A673 (cell line): Measurements from ENCODE around the gene HMGN2. TPM values are rescaled to one million over a fixed set of nuclear protein-coding genes. Genes with fewer than 3 reads are reported as not detected.

Experiments used
- BruUV-seq: library from RNA; stranded (reverse); fragments of 400-500 nt; replicated peaks from 2 replicates; lab custom pipeline; 2021; lab: Mats Ljungman, UMichigan
- CTCF ChIA-PET: fragments of 300-600 bp; sonication (Branson Sonifier 250); formaldehyde crosslinking; loops from one replicate; lab custom pipeline; 2022; ENCODE audit warnings: antibody characterized with exemption; lab: Charles Lee
- POLR2A ChIA-PET: fragments of 300-600 bp; sonication (Branson Sonifier 250); formaldehyde crosslinking; loops from one replicate; lab custom pipeline; 2022; ENCODE audit warnings: antibody characterized with exemption; ENCODE audit not compliant: low non-redundant PET; lab: Charles Lee
- DNase-seq: peaks from one replicate; pipeline ENCODE4 v3.0.0-alpha.2; 2015; ENCODE audit warnings: low spot score
- H3K27ac ChIP-seq: fragments of 200-600 bp; sonication (generic); 2 replicates; pipeline ENCODE4 v1.5.1; 2016; ENCODE audit warnings: mixed run types, low read depth, mild to moderate bottlenecking, mixed read lengths, antibody characterized with exemption, low read length; ENCODE audit not compliant: poor library complexity, severe bottlenecking
- H3K27me3 ChIP-seq: fragments of 200-600 bp; sonication (generic); replicated peaks from 2 replicates; pipeline ENCODE4 v1.6.1; 2017; ENCODE audit warnings: mixed run types, low read depth, mild to moderate bottlenecking, mixed read lengths, antibody characterized with exemption, low read length; ENCODE audit not compliant: insufficient read depth, poor library complexity
- H3K36me3 ChIP-seq: fragments of 200-600 bp; sonication (generic); 2 replicates; pipeline ENCODE4 v1.6.1; 2016; ENCODE audit warnings: mixed run types, mild to moderate bottlenecking, mixed read lengths, antibody characterized with exemption, low read length; ENCODE audit not compliant: insufficient read depth, poor library complexity, severe bottlenecking
- H3K4me1 ChIP-seq: fragments of 200-600 bp; sonication (generic); 2 replicates; pipeline ENCODE4 v1.6.1; 2017; ENCODE audit warnings: mixed run types, mild to moderate bottlenecking, mixed read lengths, antibody characterized with exemption, low read length; ENCODE audit not compliant: insufficient read depth, poor library complexity, severe bottlenecking
- H3K4me3 ChIP-seq: fragments of 200-600 bp; sonication (generic); 2 replicates; pipeline ENCODE4 v1.5.1; 2016; ENCODE audit warnings: low read depth, mixed run types, mild to moderate bottlenecking, mixed read lengths, low read length; ENCODE audit not compliant: poor library complexity, severe bottlenecking
- H3K9me3 ChIP-seq: fragments of 200-600 bp; sonication (generic); 2 replicates; pipeline ENCODE4 v1.6.1; 2016; ENCODE audit warnings: mixed run types, low read depth, mild to moderate bottlenecking, mixed read lengths, antibody characterized with exemption, low read length; ENCODE audit not compliant: poor library complexity, severe bottlenecking
- EZH2 ChIP-seq: fragments of 200-600 bp; sonication (generic); IDR thresholded peaks from 2 replicates; pipeline ENCODE4 v1.6.1; 2017; ENCODE audit warnings: borderline replicate concordance, low read depth, mild to moderate bottlenecking, mixed read lengths, antibody characterized with exemption, low read length; ENCODE audit not compliant: poor library complexity, severe bottlenecking
- intact Hi-C: fragments of 100-400 bp; cut with micrococcal nuclease; formaldehyde crosslinking; loops from one replicate; pipeline ENCODE4 v1.10.0; 2022; ENCODE audit not compliant: unreplicated experiment
- total RNA-seq: library from RNA; stranded (reverse); gene quantifications from 2 replicates; pipeline ENCODE4 v1.2.3, GENCODE V29; 2021
- TF ChIP-seq, protein P1 (sequence below): fragments of 300-800, 200-600 bp; sonication (generic); conservative IDR thresholded peaks from 2 replicates; pipeline ENCODE4 v1.5.1; 2017; ENCODE audit warnings: low read depth, mild to moderate bottlenecking, antibody characterized with exemption, low read length, moderate library complexity, mixed read lengths

The HMGN2 gene
- total RNA-seq, 1 experiment from 2014 or later, result 1,080 TPM

DNA sequence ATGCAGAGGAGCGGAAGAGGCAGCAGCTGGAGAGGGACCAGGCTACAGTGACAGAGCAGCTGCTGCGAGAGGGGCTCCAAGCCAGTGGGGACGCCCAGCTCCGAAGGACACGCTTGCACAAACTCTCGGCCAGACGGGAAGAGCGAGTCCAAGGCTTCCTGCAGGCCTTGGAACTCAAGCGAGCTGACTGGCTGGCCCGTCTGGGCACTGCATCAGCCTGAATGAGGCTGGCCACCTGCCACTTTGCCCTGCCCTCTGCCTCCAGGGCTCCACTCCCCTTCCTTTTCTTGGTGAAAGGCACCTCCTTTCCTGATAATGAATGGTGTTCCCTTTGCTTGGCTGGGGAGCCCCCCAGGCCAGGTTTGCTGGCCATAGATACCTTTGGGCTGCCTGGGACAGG, 3.3 kb upstream of the HMGN2 start:
- H3K4me1 ChIP-seq, result peaks cover 34% of the 10 kb centered on the region
- TF ChIP-seq, protein P1, sequence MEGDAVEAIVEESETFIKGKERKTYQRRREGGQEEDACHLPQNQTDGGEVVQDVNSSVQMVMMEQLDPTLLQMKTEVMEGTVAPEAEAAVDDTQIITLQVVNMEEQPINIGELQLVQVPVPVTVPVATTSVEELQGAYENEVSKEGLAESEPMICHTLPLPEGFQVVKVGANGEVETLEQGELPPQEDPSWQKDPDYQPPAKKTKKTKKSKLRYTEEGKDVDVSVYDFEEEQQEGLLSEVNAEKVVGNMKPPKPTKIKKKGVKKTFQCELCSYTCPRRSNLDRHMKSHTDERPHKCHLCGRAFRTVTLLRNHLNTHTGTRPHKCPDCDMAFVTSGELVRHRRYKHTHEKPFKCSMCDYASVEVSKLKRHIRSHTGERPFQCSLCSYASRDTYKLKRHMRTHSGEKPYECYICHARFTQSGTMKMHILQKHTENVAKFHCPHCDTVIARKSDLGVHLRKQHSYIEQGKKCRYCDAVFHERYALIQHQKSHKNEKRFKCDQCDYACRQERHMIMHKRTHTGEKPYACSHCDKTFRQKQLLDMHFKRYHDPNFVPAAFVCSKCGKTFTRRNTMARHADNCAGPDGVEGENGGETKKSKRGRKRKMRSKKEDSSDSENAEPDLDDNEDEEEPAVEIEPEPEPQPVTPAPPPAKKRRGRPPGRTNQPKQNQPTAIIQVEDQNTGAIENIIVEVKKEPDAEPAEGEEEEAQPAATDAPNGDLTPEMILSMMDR, result no peak
- no peak for TF ChIP-seq EZH2
- DNase-seq, result no peak
- H3K4me3 ChIP-seq, result peak overlapping the region; percentile 7
- intact Hi-C loops, result no loop called here
- peaks cover 40% of the 10 kb centered on the region for H3K36me3 ChIP-seq
- no peaks in the 10 kb centered on the region for H3K9me3 ChIP-seq
- ChIA-PET CTCF (no interaction called here), POLR2A (no interaction called here)
- peak overlapping the region; percentile 68 for H3K27ac ChIP-seq
- H3K27me3 ChIP-seq, result no peaks in the 10 kb centered on the region
- BruUV-seq, result no TSS peak

DNA sequence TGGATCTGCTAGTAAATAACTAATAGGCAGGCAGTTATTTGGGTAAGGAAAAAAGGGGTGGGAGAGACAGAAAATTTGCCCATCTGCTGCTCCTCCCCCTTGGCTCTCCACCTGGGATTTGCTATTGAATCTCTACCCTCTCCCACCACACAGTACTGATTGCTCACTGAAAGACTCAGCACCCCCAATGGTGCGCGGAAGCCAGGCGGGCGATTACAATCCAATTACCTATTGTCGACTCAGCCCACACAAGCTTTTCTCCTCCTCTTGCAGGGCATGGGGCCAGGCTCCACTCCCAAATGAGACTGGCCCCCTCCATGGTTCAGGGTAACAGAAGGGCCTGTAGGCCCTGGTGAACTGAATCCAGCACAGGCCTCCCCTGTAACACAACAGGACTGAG, 2.7 kb upstream of the HMGN2 start:
- Histone ChIP-seq H3K9me3 (no peaks in the 10 kb centered on the region), H3K36me3 (peaks cover 42% of the 10 kb centered on the region), H3K4me3 (peak overlapping the region; percentile 7), H3K4me1 (peaks cover 40% of the 10 kb centered on the region), H3K27me3 (no peaks in the 10 kb centered on the region), H3K27ac (peak overlapping the region; percentile 80)
- intact Hi-C loops, result no loop called here
- BruUV-seq, result no TSS peak
- TF ChIP-seq EZH2, result no peak
- TF ChIP-seq, protein P1, result no peak
- ChIA-PET POLR2A (no interaction called here), CTCF (interaction anchor here (0.6 kb wide), 1 partner anchor 54 kb away, joined by 5 read pairs; no protein-coding TSS in a partner anchor)
- DNase-seq, result peak; percentile 85

DNA sequence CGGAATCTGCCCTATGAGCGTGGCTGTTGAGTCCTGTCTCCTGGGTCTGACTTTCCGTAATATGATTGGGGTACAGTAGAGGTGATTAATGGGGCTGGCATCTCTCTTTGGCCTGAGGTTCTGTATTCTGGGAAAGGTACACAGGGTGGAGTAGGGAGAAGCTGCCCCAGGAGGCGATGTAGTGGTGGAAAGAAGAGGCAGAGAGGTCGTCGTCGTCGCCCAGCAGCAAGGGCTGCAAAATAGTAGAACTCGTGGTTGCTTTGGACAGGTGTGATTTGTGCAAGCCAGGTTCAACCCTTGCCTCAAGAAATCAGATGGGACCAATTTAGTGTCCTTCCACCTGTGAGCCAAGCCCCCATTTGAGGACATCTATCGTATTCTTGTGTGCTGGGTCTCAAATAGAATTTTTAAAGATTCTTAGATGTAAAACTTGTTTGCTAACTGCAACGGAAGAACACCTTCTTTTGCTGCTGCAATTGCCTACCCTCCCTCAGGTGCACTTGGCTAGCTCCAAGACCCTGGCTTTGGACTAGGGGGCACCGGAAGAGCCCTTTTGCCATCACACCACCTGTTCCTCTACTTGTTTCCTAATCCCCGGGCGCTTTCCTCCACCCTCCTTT, 1.3 kb upstream of the HMGN2 start:
- intact Hi-C loops, result no loop called here
- CTCF ChIA-PET, result no interaction called here
- Histone ChIP-seq H3K27me3 (no peaks in the 10 kb centered on the region), H3K4me1 (peaks cover 45% of the 10 kb centered on the region), H3K27ac (peak overlapping the region; percentile 100), H3K36me3 (peaks cover 44% of the 10 kb centered on the region), H3K9me3 (no peaks in the 10 kb centered on the region), H3K4me3 (peak overlapping the region; percentile 74)
- no TSS peak for BruUV-seq
- POLR2A ChIA-PET, result interaction anchor here (0.9 kb wide), 1 partner anchor 35 kb away, joined by 3 read pairs; no protein-coding TSS in a partner anchor
- DNase-seq, result no peak
- TF ChIP-seq, protein P1, result no peak
- no peak for TF ChIP-seq EZH2
